GM23338 (cell line): ENCODE measurements around the gene MINK1. TPM values are rescaled to one million over a fixed set of nuclear protein-coding genes. Genes with fewer than 3 reads are reported as not detected.

Experiments
- ATAC-seq: fragments of 200-7000 bp; cut with Tn5 transposase; 3 replicates; pipeline ENCODE4 v1.9.1; 2020
- DNase-seq: peaks from one replicate; pipeline ENCODE4 v3.0.0-alpha.2; 2015; ENCODE audit warnings: low spot score
- H2AFZ ChIP-seq: fragments of 200-600 bp; sonication (generic); 2 replicates; pipeline ENCODE4 v1.8.0; 2016; ENCODE audit warnings: antibody characterized with exemption, mild to moderate bottlenecking, moderate library complexity
- H3F3A ChIP-seq: fragments of 200-600 bp; sonication (generic); replicated peaks from 2 replicates; pipeline ENCODE4 v1.8.0; 2017; ENCODE audit warnings: antibody characterized with exemption, mixed run types, low read depth
- H3K27ac ChIP-seq: fragments of 200-600 bp; sonication (generic); 2 replicates; pipeline ENCODE4 v1.6.1; 2016; ENCODE audit warnings: low read depth
- H3K27me3 ChIP-seq: fragments of 200-600 bp; sonication (generic); 2 replicates; pipeline ENCODE4 v1.8.0; 2016; ENCODE audit warnings: mild to moderate bottlenecking, mixed run types, moderate library complexity; ENCODE audit not compliant: insufficient read depth
- H3K36me3 ChIP-seq: fragments of 200-600 bp; sonication (generic); 2 replicates; pipeline ENCODE4 v1.8.0; 2016; ENCODE audit warnings: mild to moderate bottlenecking; ENCODE audit not compliant: insufficient read depth
- H3K4me1 ChIP-seq: fragments of 200-600 bp; sonication (generic); 2 replicates; pipeline ENCODE4 v1.8.0; 2016; ENCODE audit warnings: mild to moderate bottlenecking, moderate library complexity; ENCODE audit not compliant: insufficient read depth
- H3K4me2 ChIP-seq: fragments of 200-600 bp; sonication (generic); 2 replicates; pipeline ENCODE4 v1.7.1; 2017; ENCODE audit warnings: mixed run types
- H3K4me3 ChIP-seq: fragments of 200-600 bp; sonication (generic); 2 replicates; pipeline ENCODE4 v1.6.1; 2016; ENCODE audit warnings: mixed run types
- H3K79me2 ChIP-seq: fragments of 200-600 bp; sonication (generic); replicated peaks from 2 replicates; pipeline ENCODE4 v1.8.0; 2017; ENCODE audit warnings: mild to moderate bottlenecking; ENCODE audit not compliant: insufficient read depth
- H3K9me2 ChIP-seq: fragments of 200-600 bp; sonication (generic); 2 replicates; pipeline ENCODE4 v1.8.0; 2017; ENCODE audit not compliant: insufficient read depth
- H4K20me1 ChIP-seq: fragments of 200-600 bp; sonication (generic); replicated peaks from 2 replicates; pipeline ENCODE4 v1.8.0; 2017; ENCODE audit warnings: mild to moderate bottlenecking; ENCODE audit not compliant: insufficient read depth
- H3K27ac Mint-ChIP-seq: 2 replicates; pipeline ENCODE4 v1.8.0; 2020; ENCODE audit warnings: inconsistent platforms, mild to moderate bottlenecking, moderate library complexity, mixed read lengths
- H3K27me3 Mint-ChIP-seq: 3 replicates; pipeline ENCODE4 v1.8.0; 2022; ENCODE audit warnings: low read depth, mild to moderate bottlenecking, moderate library complexity, mixed read lengths, inconsistent platforms; ENCODE audit not compliant: insufficient read depth, poor library complexity
- H3K36me3 Mint-ChIP-seq: 3 replicates; pipeline ENCODE4 v1.8.0; 2021; ENCODE audit warnings: low read depth, mild to moderate bottlenecking, inconsistent platforms, moderate library complexity, mixed read lengths
- H3K4me1 Mint-ChIP-seq: 3 replicates; pipeline ENCODE4 v1.8.0; 2020; ENCODE audit warnings: mild to moderate bottlenecking, inconsistent platforms, mixed read lengths
- H3K4me3 Mint-ChIP-seq: 3 replicates; pipeline ENCODE4 v1.8.0; 2021; ENCODE audit warnings: moderate library complexity, mild to moderate bottlenecking, inconsistent platforms, mixed read lengths
- H3K9me3 Mint-ChIP-seq: 3 replicates; pipeline ENCODE4 v1.8.0; 2020; ENCODE audit warnings: moderate library complexity, mild to moderate bottlenecking, inconsistent platforms, mixed read lengths
- CREB1 ChIP-seq: fragments of 250-450 bp; sonication (Bioruptor Pico); IDR thresholded peaks from 2 replicates; pipeline ENCODE4 v1.5.0; 2020; ENCODE audit warnings: low read depth, mild to moderate bottlenecking, moderate library complexity
- CTCF ChIP-seq, 2 experiments: fragments of 200-600 bp in 1 of 2; sonication (generic) in 1 of 2; conservative IDR thresholded peaks; 2 replicates each; pipeline versions ENCODE4 v1.5.1 to v1.6.1; 2016 to 2017; ENCODE audit warnings: antibody characterized with exemption in 2 of 2, low read depth in 2 of 2, mild to moderate bottlenecking in 2 of 2, moderate library complexity in 1 of 2
- ETS1 ChIP-seq: IDR thresholded peaks from 2 replicates; pipeline ENCODE4 v1.6.1; 2016; ENCODE audit warnings: antibody characterized with exemption
- EZH2 ChIP-seq: fragments of 200-600 bp; sonication (generic); IDR thresholded peaks from one replicate; pipeline ENCODE4 v1.8.0; 2017; ENCODE audit warnings: antibody characterized with exemption, mild to moderate bottlenecking, low read depth; ENCODE audit not compliant: unreplicated experiment
- EZH2phosphoT487 ChIP-seq: fragments of 200-600 bp; sonication (generic); IDR thresholded peaks from one replicate; pipeline ENCODE4 v1.8.1; 2018; ENCODE audit warnings: antibody characterized with exemption; ENCODE audit not compliant: unreplicated experiment
- JUNB ChIP-seq: IDR thresholded peaks from one replicate; pipeline ENCODE4 v1.6.1; 2016; ENCODE audit warnings: antibody characterized with exemption; ENCODE audit not compliant: unreplicated experiment
- NANOG ChIP-seq: IDR thresholded peaks from 2 replicates; pipeline ENCODE4 v1.6.1; 2016; ENCODE audit warnings: antibody characterized with exemption, borderline replicate concordance
- POLR2AphosphoS5 ChIP-seq: IDR thresholded peaks from 2 replicates; pipeline ENCODE4 v1.6.1; 2016; ENCODE audit warnings: antibody characterized with exemption, low read depth
- REST ChIP-seq: IDR thresholded peaks from one replicate; pipeline ENCODE4 v1.6.1; 2018; ENCODE audit warnings: antibody characterized with exemption; ENCODE audit not compliant: unreplicated experiment
- STAT1 ChIP-seq: IDR thresholded peaks from one replicate; pipeline ENCODE4 v1.6.1; 2016; ENCODE audit warnings: antibody characterized with exemption; ENCODE audit not compliant: unreplicated experiment
- ZNF114 ChIP-seq: fragments of 250-450 bp; sonication (Bioruptor Pico); IDR thresholded peaks from 2 replicates; pipeline ENCODE4 v1.5.0; 2020; ENCODE audit warnings: mild to moderate bottlenecking, moderate library complexity
- ZNF331 ChIP-seq: fragments of 250-450 bp; sonication (Bioruptor Pico); IDR thresholded peaks from 2 replicates; pipeline ENCODE4 v1.5.0; 2020; ENCODE audit warnings: low read depth, mild to moderate bottlenecking, moderate library complexity
- polyA plus RNA-seq: library from polyadenylated mRNA; unstranded; fragments of >200 nt; fragmentation: Nextera tagmentation; extraction: Ambion mirVana; gene quantifications from 2 replicates; pipeline ENCODE4 v1.2.1, GENCODE V29; 2016
- total RNA-seq: library from RNA; depleted of rRNA; stranded (reverse); fragments of >200 nt; shearing (Covaris generic); gene quantifications from 2 replicates; pipeline ENCODE4 v1.2.3, GENCODE V29; 2014

The MINK1 gene
- total and polyA plus RNA-seq, 2 experiments from 2014 or later, result 17.3 to 54.9 TPM

DNA sequence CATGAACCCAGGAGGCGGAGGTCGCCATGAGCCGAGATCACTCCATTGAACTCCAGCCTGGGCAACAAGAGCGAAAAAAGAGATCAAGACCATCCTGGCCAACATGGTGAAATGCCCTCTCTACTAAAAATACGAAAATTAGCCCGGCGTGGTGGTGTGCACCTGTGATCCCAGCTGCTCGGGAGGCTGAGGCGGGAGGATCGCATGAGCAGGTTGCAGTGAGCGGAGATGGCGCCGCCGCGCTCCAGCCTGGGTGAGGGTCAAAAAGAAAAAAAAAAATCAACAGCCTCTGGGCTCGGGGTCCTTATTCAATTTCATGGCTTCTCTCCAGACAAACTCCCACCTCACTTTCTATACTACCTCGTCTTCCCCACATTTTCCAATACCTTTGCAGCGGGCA lies 95.7 kb downstream of the MINK1 start (continued):
- TF ChIP-seq REST, result no peak
- no peak for TF ChIP-seq NANOG
- no peak for TF ChIP-seq POLR2AphosphoS5
- TF ChIP-seq EZH2, result no peak
- TF ChIP-seq CREB1 (CRISPR knock-in tag), result no peak
- no peak for TF ChIP-seq EZH2phosphoT487
- TF ChIP-seq CTCF (conservative IDR thresholded peaks at IDR 0.05; ENCODE audit: low read depth in 2 of 2), result no peak
- TF ChIP-seq STAT1, result no peak
- no peak for TF ChIP-seq ZNF114 (CRISPR knock-in tag)
- no peak for TF ChIP-seq ETS1
- no peak for TF ChIP-seq JUNB
- TF ChIP-seq ZNF331 (CRISPR knock-in tag), result no peak

GRCh38 chr17:4931963-4932362 lies 98.8 kb downstream of the MINK1 start, which contains the start of gene GP1BA:
TSS of gene GP1BA (plus strand) at chr17:4932277. CDS start at chr17:4932605, 328 bp downstream.
- H3K4me3 ChIP-seq, result no peak within 1 kb of the TSS
- 0 out of 2 replicates have a peak within 1 kb of the TSS, but pooled peaks have one; percentile 41 for H3K27ac Mint-ChIP-seq
- H3K27me3 Mint-ChIP-seq, result peaks cover 8% of the 10 kb centered on the region
- no peaks in the 10 kb centered on the region for H3K4me1 ChIP-seq
- H3K9me3 Mint-ChIP-seq, result no peaks in the 10 kb centered on the region
- peaks cover 31% of the 10 kb centered on the region for H3K36me3 Mint-ChIP-seq
- H3K4me3 Mint-ChIP-seq, result no peak within 1 kb of the TSS; the same call in 2 of the 3 replicates
- DNase-seq (no peak), ATAC-seq (no peak)
- no peaks in the 10 kb centered on the region for H4K20me1 ChIP-seq
- H3K27me3 ChIP-seq, result no peaks in the 10 kb centered on the region
- no peaks in the 10 kb centered on the region for H3K36me3 ChIP-seq
- peaks cover 7% of the 10 kb centered on the region; the same call in 1 of the 2 replicates for H3F3A ChIP-seq
- no peak within 1 kb of the TSS for H3K27ac ChIP-seq
- no peaks in the 10 kb centered on the region for H3K9me2 ChIP-seq
- H2AFZ ChIP-seq, result no peak within 1 kb of the TSS
- H3K79me2 ChIP-seq, result no peaks in the 10 kb centered on the region
- peaks cover 15% of the 10 kb centered on the region for H3K4me1 Mint-ChIP-seq
- no peak within 1 kb of the TSS for H3K4me2 ChIP-seq
- TF ChIP-seq EZH2, result no peak
- TF ChIP-seq REST, result no peak
- TF ChIP-seq NANOG, result no peak
